Measurements from ENCODE around the gene CDC14A. TPM values are rescaled to one million over a fixed set of nuclear protein-coding genes. Genes with fewer than 3 reads are reported as not detected.

CDC14A gene
- total and polyA plus RNA-seq, 5 experiments from 2014 or later: 17.1 to 63.4 (median 31.5) TPM

DNA sequence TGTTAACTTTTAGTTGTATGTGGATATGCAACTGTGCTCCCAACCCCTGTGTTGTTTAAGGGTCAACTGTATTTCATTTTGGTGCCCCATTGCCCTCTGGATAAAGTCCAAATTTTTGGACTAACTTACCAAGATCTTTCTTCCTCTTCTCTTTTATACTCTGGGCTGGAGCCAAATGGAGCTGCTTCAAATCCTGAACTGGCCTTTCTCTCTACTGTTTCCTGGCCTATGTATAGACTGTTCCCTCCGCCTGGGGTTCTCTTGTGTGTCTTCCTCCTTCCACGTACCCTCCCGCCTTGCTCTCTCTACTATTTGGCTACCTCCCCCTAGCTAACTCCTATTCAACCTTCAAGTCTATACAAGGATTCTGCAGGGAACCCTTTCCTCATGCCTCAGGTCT, 8.4 kb upstream of the CDC14A start:
- no peak overlapping the region for H3K4me3 Mint-ChIP-seq
- no peak for ATAC-seq
- H3K27me3 Mint-ChIP-seq: peaks cover 0 to 1% (median 0%) of the 10 kb centered on the region in 5 donors
- H3K36me3 Mint-ChIP-seq: no peaks in the 10 kb centered on the region
- POLR2A ChIA-PET: no interaction called here
- no peaks in the 10 kb centered on the region for H3K9me3 Mint-ChIP-seq
- H3K27ac Mint-ChIP-seq: no peak overlapping the region
- no peaks in the 10 kb centered on the region for H3K4me1 Mint-ChIP-seq
- no peak for DNase-seq

DNA sequence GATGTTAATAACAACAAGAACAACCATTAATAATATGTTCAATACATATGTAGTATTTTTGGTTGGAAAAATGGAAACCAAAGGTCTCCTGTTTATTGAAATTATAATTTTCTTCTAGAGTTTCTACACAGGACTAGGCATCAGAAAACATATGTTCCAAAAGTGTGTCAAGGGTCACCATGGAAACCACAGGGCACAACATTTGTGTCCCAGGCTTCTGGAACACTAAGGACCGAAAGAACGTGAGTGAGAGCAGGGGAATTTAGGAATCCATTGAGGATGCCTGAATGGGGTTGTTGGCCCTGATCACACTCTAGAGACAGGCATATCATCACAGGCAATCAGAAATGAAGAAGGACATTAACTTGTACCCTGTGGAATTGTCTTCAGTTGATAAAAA, 7.5 kb upstream of the CDC14A start:
- POLR2A ChIA-PET: interaction anchor here (0.6 kb wide), 1 partner anchor 43 kb away, joined by 3 read pairs; no protein-coding TSS in a partner anchor
- Mint-ChIP-seq H3K27ac (no peak overlapping the region), H3K27me3 (peaks cover 0 to 1% (median 0%) of the 10 kb centered on the region in 5 donors), H3K4me3 (no peak overlapping the region), H3K9me3 (no peaks in the 10 kb centered on the region), H3K4me1 (no peaks in the 10 kb centered on the region), H3K36me3 (no peaks in the 10 kb centered on the region)
- DNase-seq (no peak), ATAC-seq (no peak)

DNA sequence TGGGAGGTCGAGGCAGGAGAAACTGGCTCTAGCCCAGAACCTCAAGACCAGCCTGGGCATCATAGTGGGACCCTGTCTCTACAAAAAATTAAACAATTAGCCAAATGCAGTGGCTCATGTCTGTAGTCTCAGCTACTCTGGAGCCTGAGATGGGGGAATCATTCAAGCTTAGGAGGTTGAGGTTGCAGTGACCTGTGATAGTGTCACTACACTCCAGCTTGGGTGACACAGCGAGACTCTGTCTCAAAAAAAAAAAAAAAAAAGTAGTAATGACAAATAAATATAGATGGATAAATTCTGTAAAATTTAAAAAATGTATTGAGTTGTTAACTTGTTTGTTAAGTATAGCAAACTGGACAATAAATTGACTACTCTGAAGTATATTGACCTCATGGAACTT, 5.9 kb upstream of the CDC14A start:
- H3K27me3 Mint-ChIP-seq: no peaks in the 10 kb centered on the region
- no peaks in the 10 kb centered on the region for H3K36me3 Mint-ChIP-seq
- H3K4me1 Mint-ChIP-seq: peaks cover 0 to 9% (median 5%) of the 10 kb centered on the region in 4 donors
- no peak overlapping the region for H3K27ac Mint-ChIP-seq
- no peaks in the 10 kb centered on the region for H3K9me3 Mint-ChIP-seq
- DNase-seq (no peak), ATAC-seq (no peak)
- no peak overlapping the region for H3K4me3 Mint-ChIP-seq
- POLR2A ChIA-PET: no interaction called here

DNA sequence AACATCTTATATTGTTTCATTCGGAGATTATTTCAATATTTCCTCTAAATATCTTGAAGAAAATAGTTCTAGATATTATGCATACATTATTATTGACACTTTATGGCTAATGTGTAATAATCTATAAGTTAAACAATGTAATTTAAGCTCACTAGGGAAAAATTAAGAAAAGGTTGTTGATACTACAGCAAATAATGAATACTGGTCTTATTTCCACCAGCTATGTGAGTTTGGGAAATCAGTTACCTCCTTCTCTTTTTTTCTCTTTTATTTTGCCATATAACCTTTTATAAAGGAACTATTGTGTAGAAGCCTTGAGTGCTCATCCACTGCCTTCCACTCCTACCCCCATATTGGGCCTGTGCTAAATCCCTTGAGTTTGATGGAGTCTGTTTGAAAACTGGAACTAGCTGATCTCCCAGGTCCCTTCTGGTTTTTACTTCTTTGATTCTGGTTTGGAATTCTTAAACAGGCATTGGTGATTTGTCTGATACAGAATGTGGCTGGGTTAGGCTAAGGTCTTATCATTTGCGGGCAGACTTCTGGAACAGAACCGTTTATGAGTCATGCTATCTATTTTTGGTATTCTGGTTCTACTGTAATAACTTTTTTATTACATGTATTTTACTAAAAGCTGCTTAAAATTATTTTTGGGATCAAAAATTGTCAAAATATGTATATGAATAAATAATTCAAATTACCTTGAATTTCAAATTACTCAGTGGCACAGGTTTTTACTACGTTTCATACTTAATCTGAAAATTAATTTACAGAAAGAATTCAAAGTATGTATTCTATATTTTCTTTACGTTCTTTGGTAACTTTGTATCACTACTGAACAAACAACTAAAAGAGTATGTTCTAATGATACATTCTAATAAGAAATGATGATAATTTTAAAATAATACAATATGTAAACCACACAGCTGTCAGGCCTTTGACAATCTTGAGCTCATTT, 5.0 kb upstream of the CDC14A start:
- Mint-ChIP-seq H3K4me3 (no peak overlapping the region), H3K9me3 (no peaks in the 10 kb centered on the region), H3K27me3 (peaks cover 0 to 3% (median 0%) of the 10 kb centered on the region in 5 donors), H3K36me3 (no peaks in the 10 kb centered on the region), H3K27ac (peak overlapping the region in 1 of 10 donors; percentile 29), H3K4me1 (peaks cover 4 to 12% (median 7%) of the 10 kb centered on the region in 4 donors)
- POLR2A ChIA-PET: no interaction called here
- DNase-seq (no peak), ATAC-seq (no peak)

DNA sequence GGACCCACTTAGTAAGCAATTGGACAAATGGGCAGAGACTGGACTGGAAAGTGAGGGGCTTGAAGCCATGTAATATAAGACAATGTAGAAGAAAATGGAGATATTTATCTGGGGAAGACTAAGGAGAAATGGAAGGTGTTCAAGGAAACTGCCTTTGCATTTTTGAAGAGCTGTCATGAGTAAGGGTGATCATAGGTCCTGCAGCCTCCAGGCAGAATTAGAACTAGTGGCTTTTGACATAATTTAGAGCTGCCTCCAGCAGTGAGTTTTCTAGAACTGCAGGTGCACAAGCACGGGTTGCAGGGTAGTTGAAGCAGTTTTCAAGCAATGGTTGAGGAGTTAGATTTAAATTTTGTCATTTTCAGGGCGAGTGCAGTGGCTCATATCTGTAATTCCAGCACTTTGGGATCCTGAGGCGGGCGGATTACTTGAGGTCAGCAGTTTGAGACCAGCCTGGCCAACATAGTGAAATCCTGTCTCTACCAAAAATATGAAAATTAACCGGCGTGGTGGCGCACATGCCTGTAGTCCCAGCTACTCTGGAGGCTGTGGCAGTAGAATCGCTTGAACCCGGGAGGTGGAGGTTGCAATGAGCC, 3.7 kb upstream of the CDC14A start:
- ATAC-seq: no peak
- Mint-ChIP-seq H3K27me3 (peaks cover 0 to 3% (median 0%) of the 10 kb centered on the region in 5 donors), H3K9me3 (peaks cover 0 to 3% (median 0%) of the 10 kb centered on the region in 9 donors), H3K27ac (peak overlapping the region in 2 of 10 donors; percentile 26 to 34), H3K4me3 (no peak overlapping the region), H3K36me3 (peaks cover 0 to 8% (median 0%) of the 10 kb centered on the region in 3 donors), H3K4me1 (peaks cover 6 to 19% (median 10%) of the 10 kb centered on the region in 4 donors)
- no peak for DNase-seq
- POLR2A ChIA-PET: no interaction called here

DNA sequence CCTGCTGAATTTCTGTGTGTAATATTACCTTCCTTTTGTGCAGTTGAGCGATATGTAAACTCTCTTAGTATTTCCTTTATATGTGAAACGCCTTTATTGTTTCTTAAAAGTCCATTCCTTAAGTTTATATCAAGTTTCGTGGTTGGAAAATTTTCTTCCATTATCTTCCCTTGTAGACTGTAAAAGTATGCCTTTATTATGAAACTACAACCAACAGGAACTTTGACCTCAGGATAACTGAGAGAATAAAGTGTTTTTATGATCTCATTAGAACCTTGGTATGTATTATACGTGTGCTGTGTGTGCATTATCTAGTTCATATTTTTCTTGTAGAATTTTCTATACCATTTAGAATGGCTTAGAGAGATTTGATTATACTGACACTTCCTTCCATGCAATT, 3.1 kb upstream of the CDC14A start:
- ATAC-seq (no peak), DNase-seq (no peak)
- Mint-ChIP-seq H3K4me3 (no peak overlapping the region), H3K36me3 (peaks cover 0 to 8% (median 1%) of the 10 kb centered on the region in 3 donors), H3K27ac (peak overlapping the region in 1 of 10 donors; percentile 34), H3K4me1 (peaks cover 12 to 25% (median 16%) of the 10 kb centered on the region in 4 donors), H3K27me3 (peaks cover 0 to 3% (median 0%) of the 10 kb centered on the region in 5 donors), H3K9me3 (peaks cover 0 to 3% (median 0%) of the 10 kb centered on the region in 9 donors)
- POLR2A ChIA-PET: no interaction called here

DNA sequence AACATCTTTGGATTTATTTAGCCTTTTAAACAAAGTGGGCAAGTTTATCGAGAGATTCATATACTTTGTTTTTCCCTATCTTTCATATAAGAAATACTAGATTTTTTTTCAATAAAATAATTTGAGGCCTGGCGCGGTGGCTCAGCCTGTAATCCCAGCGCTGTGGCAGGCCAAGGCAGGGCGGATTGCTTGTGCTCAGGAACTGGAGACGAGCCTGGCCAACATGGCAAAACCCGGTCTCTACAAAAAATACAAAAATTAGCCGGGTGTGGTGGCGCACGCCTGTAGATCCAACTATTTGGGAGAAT, 1.6 kb upstream of the CDC14A start:
- Mint-ChIP-seq H3K27me3 (peaks cover 0 to 3% (median 0%) of the 10 kb centered on the region in 5 donors), H3K9me3 (peaks cover 0 to 3% (median 0%) of the 10 kb centered on the region in 9 donors), H3K4me1 (peaks cover 24 to 40% (median 30%) of the 10 kb centered on the region in 4 donors), H3K4me3 (peak overlapping the region; percentile 95 to 100 (median 97)), H3K36me3 (peaks cover 0 to 11% (median 10%) of the 10 kb centered on the region in 3 donors), H3K27ac (peak overlapping the region; percentile 94 to 100 (median 98))
- POLR2A ChIA-PET: interaction anchor here (1.2 to 4.9 kb wide), 6 partner anchors 45 to 103 kb away, joined by 3 to 51 read pairs (median 15); partner anchors contain the start of gene RTCA
- ATAC-seq (no peak), DNase-seq (peak in 1 of 10 donors; percentile 15)

DNA sequence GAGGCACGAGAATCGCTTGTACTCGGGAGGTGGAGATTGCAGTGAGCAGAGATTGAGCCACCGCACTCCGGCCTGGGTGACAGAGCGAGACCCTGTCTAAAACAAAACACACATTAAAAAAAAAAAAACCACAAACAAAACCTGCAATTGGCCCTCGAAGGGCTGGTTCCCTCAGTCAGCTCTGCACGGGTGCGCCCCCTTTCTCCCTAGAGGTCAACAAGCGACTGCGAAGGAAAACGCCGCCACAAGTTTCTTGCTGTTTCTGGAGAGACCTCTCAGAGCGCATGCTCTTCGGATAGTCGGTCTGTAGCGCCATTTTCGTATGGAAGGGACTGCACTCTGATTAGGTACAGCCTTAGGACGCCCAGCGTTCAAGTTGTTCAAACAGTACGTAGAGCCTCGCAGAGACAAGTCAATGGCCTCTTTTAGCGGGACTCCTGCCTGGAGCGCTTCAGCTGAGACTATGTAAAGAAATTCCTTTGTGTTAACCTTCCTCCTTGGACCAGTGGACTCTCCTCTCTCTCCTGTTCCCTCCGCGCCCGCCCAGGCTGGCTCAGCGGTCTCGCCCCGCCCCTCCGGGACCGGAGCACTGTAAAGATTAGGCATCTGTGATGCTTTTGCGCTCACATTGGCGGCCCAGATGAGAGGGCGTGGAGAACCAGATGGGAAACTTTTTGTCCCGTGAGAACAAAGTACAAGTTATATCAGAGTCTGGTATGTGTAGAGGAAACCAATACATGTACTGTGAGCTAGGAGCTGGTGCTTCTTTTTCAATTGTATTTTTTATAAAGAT, 1.0 kb upstream of the CDC14A start:
- peaks cover 30 to 45% (median 35%) of the 10 kb centered on the region in 4 donors for H3K4me1 Mint-ChIP-seq
- H3K27me3 Mint-ChIP-seq: peaks cover 0 to 3% (median 0%) of the 10 kb centered on the region in 5 donors
- H3K4me3 Mint-ChIP-seq: peak overlapping the region; percentile 95 to 100 (median 97)
- peaks cover 0 to 16% (median 12%) of the 10 kb centered on the region in 3 donors for H3K36me3 Mint-ChIP-seq
- DNase-seq (peak; percentile 70 to 91 (median 84)), ATAC-seq (peak; percentile 70 to 72)
- H3K9me3 Mint-ChIP-seq: peaks cover 0 to 3% (median 0%) of the 10 kb centered on the region in 9 donors
- H3K27ac Mint-ChIP-seq: peak overlapping the region; percentile 94 to 100 (median 98)
- POLR2A ChIA-PET: interaction anchor here (0.6 to 4.9 kb wide), 23 partner anchors 14 to 238 kb away, joined by 3 to 51 read pairs (median 4); partner anchors contain the start of genes DBT, RTCA, SASS6 and TRMT13

DNA sequence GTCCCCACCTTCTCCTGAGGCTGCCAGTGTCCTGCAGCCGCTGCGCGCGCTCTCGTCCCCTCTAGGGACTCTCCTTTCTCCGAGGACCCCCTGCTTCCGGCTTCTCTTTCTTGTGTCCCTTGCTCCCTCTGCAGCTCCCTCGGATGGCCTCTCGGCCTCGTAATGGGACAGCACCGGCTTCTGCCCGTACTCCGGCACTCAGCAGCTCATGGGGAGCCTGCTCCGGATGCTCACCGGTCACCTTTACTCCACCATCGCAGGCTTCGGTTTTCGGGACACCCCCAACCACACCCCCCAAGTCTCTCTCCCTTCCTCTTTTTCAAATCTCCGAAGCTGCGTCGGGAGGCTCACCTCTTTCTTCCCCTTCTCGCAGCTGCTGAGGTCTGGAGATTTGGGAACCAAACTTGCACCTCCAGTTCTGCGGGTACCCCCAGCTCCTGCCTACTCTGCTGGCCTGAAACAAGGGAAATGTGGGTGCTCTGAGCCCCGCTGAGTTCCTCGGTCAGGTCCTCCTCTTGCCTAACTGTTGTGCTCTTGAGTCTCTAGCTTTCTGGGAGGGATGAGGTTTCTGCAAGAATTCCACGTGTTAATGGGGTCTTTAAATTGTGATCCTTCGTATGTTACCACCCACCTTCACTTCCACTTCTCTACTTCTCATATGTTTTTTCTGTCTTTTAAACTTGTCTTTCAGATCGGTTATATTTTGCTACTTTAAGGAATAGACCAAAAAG, 930 bp downstream of the CDC14A start:
- Mint-ChIP-seq H3K4me3 (peak overlapping the region; percentile 91 to 100 (median 96)), H3K36me3 (peaks cover 3 to 32% (median 12%) of the 10 kb centered on the region in 3 donors), H3K27me3 (peaks cover 0 to 3% (median 0%) of the 10 kb centered on the region in 5 donors), H3K4me1 (peaks cover 41 to 65% (median 54%) of the 10 kb centered on the region in 4 donors), H3K9me3 (peaks cover 0 to 3% (median 0%) of the 10 kb centered on the region in 9 donors), H3K27ac (peak overlapping the region; percentile 89 to 100 (median 96))
- peak in 1 of 2 donors; percentile 5 for ATAC-seq
- POLR2A ChIA-PET: interaction anchor here (0.5 to 4.9 kb wide), 24 partner anchors 12 to 271 kb away, joined by 3 to 51 read pairs (median 6); partner anchors contain the start of genes RTCA, SASS6 and TRMT13
- DNase-seq: peak in 9 of 10 donors; percentile 18 to 68 (median 36)

DNA sequence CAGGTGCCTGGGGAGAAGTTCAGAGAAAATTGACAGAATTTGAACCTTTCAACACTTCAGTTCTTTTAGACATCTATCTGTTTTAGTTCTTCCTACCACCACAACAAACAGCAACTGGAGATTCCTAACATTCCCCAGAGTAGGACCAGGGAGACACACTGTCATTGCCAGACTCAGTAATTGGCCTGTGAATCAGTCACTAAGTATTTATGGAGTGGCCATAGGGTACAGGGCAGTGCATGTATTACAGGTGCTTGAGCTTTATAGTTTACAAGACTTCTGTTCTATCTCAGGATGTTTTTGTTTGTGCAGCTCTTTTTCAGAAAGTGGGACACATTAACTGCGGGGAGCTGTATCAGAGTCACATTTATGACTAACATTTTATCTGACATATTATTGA, 1.7 kb downstream of the CDC14A start:
- Mint-ChIP-seq H3K27me3 (peaks cover 0 to 3% (median 0%) of the 10 kb centered on the region in 5 donors), H3K4me3 (peak overlapping the region; percentile 91 to 100 (median 96)), H3K4me1 (peaks cover 45 to 71% (median 60%) of the 10 kb centered on the region in 4 donors), H3K27ac (peak overlapping the region; percentile 89 to 100 (median 96)), H3K36me3 (peaks cover 3 to 36% (median 12%) of the 10 kb centered on the region in 3 donors), H3K9me3 (peaks cover 0 to 3% (median 0%) of the 10 kb centered on the region in 9 donors)
- ATAC-seq (no peak), DNase-seq (no peak)
- POLR2A ChIA-PET: interaction anchor here (0.7 to 4.9 kb wide), 12 partner anchors 12 to 105 kb away, joined by 4 to 51 read pairs (median 6); partner anchors contain the start of gene RTCA

DNA sequence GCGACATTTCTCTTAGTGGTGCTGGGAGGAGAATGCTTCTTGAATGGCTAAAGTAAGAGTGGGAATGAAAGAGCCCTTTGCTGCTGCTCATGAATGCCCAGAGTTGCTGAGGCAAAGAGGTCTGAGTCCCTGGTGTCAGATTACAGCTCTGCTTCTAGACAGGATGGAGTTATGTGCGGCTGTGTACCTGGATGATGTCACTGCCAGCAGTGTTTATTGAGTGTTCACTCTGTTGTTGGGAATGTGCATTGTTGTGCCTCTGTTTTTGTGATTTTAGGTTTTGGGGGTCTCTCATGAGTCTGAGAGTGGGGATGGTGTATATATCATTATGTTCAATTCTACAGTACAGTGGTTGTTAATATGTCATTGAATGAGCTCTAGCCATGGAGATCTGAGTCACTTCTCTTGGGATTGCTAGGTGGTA, 2.7 kb downstream of the CDC14A start:
- Mint-ChIP-seq H3K27ac (peak overlapping the region; percentile 53 to 100 (median 96)), H3K9me3 (peaks cover 0 to 3% (median 0%) of the 10 kb centered on the region in 9 donors), H3K4me1 (peaks cover 50 to 77% (median 69%) of the 10 kb centered on the region in 4 donors), H3K27me3 (peaks cover 0 to 3% (median 0%) of the 10 kb centered on the region in 5 donors), H3K4me3 (peak overlapping the region; percentile 91 to 100 (median 96)), H3K36me3 (peaks cover 3 to 46% (median 12%) of the 10 kb centered on the region in 3 donors)
- no peak for ATAC-seq
- peak in 5 of 10 donors; percentile 19 to 42 (median 35) for DNase-seq
- POLR2A ChIA-PET: interaction anchor here (0.6 to 4.9 kb wide), 6 partner anchors 11 to 104 kb away, joined by 3 to 51 read pairs (median 4); no protein-coding TSS in a partner anchor

All from naive thymus-derived CD8-positive, alpha-beta T cell (primary cell).